Progenitor cell of endocrine pancreas (in vitro differentiated cells): ENCODE data around the gene BZW1. TPM values are rescaled to one million over a fixed set of nuclear protein-coding genes. Genes with fewer than 3 reads are reported as not detected.

ENCODE experiments used
- DNase-seq: peaks from one replicate; pipeline ENCODE4 v3.0.0; 2021; ENCODE audit warnings: low spot score; ENCODE audit not compliant: unreplicated experiment
- H3K27ac Mint-ChIP-seq: 2 replicates; pipeline ENCODE4 v1.8.0; 2021; ENCODE audit warnings: mild to moderate bottlenecking, moderate library complexity, mixed read lengths
- H3K27me3 Mint-ChIP-seq: 2 replicates; pipeline ENCODE4 v1.8.0; 2021; ENCODE audit warnings: mixed read lengths
- H3K36me3 Mint-ChIP-seq: 2 replicates; pipeline ENCODE4 v1.8.0; 2022; ENCODE audit warnings: mixed read lengths; ENCODE audit not compliant: insufficient read depth
- H3K4me1 Mint-ChIP-seq: 2 replicates; pipeline ENCODE4 v1.8.0; 2021; ENCODE audit warnings: low read depth, mixed read lengths
- H3K4me3 Mint-ChIP-seq: 2 replicates; pipeline ENCODE4 v1.8.0; 2021; ENCODE audit warnings: low read depth, mild to moderate bottlenecking, moderate library complexity, mixed read lengths
- H3K9me3 Mint-ChIP-seq: 2 replicates; pipeline ENCODE4 v1.8.0; 2021; ENCODE audit warnings: low read depth, mixed read lengths
- total RNA-seq: library from RNA; stranded (reverse); gene quantifications from 2 replicates; pipeline ENCODE4 v1.2.1, GENCODE V29; 2021
- TF ChIP-seq, protein P1 (sequence below): fragments of 200-600 bp; sonication (generic); IDR thresholded peaks from one replicate; pipeline ENCODE4 v1.5.0; 2021; ENCODE audit warnings: antibody characterized with exemption, mild to moderate bottlenecking; ENCODE audit not compliant: unreplicated experiment

BZW1 gene
- total RNA-seq, 1 donor from 2014 or later = 246 TPM

DNA sequence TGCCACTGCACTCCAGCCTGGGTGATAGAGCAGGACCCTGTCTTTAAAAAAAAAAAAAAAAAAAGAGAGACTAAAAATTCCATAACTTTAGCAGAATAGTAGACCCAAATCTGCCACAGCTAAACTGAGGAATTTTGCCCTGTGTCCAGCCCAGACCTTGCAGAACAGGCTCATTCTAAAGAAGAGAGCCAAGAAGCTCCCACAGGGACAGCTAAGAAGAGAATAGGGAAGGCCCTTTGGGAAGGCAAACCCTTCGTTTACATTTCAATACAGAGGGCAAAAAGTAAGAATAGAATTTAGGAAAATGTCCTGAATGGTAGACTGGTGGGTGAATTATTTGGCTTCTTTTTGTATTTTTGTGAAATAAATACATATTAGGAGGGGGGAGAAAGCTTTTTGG, 21.5 kb upstream of the BZW1 start:
- no peaks in the 10 kb centered on the region for H3K36me3 Mint-ChIP-seq
- H3K4me1 Mint-ChIP-seq = peaks cover 30% of the 10 kb centered on the region
- no peak overlapping the region for H3K4me3 Mint-ChIP-seq
- H3K9me3 Mint-ChIP-seq = no peaks in the 10 kb centered on the region
- H3K27ac Mint-ChIP-seq = no peak overlapping the region
- TF ChIP-seq, protein P1, sequence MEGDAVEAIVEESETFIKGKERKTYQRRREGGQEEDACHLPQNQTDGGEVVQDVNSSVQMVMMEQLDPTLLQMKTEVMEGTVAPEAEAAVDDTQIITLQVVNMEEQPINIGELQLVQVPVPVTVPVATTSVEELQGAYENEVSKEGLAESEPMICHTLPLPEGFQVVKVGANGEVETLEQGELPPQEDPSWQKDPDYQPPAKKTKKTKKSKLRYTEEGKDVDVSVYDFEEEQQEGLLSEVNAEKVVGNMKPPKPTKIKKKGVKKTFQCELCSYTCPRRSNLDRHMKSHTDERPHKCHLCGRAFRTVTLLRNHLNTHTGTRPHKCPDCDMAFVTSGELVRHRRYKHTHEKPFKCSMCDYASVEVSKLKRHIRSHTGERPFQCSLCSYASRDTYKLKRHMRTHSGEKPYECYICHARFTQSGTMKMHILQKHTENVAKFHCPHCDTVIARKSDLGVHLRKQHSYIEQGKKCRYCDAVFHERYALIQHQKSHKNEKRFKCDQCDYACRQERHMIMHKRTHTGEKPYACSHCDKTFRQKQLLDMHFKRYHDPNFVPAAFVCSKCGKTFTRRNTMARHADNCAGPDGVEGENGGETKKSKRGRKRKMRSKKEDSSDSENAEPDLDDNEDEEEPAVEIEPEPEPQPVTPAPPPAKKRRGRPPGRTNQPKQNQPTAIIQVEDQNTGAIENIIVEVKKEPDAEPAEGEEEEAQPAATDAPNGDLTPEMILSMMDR = no peak
- H3K27me3 Mint-ChIP-seq = peaks cover 5% of the 10 kb centered on the region
- no peak for DNase-seq

DNA sequence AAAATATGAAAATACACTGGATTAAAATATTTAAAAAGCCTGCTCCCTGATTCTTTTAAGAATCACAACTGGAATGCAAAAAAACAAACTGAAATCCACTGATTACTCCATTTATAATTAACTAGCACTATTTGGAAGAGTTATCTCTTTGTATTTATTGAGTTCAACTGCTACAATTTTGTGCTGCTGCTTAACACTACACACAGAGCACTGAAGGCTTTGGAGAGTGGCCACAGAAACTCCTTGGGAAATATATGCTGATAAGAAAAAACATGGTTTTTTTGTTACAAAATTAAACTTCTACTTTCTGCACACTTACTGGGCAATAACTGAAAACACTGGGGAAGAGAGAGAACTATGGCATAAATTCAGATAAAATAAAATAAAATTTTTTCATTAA, 19.8 kb upstream of the BZW1 start:
- Mint-ChIP-seq H3K4me1 (peaks cover 28% of the 10 kb centered on the region), H3K9me3 (no peaks in the 10 kb centered on the region), H3K4me3 (no peak overlapping the region), H3K27me3 (peaks cover 5% of the 10 kb centered on the region), H3K27ac (no peak overlapping the region), H3K36me3 (no peaks in the 10 kb centered on the region)
- no peak for DNase-seq
- TF ChIP-seq, protein P1 = no peak

DNA sequence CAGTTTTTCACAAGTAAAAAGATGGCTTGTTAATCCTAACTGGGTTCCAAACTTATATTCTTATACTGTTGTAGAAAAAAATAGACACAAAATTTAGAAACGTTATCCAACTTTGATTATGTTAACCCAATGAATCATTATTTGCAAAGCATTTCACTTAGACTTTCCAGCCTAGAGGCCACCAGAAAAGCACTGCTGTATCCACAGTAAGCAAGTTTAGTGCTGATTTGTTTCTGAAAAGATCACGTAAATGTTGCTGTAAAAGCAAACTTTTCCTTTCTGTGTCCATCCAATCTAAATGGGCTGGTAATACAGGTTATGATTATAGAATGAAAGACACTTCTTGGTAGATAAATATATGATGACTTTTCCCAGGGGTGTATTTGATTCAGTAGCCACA, 17.6 kb upstream of the BZW1 start:
- H3K27me3 Mint-ChIP-seq = no peaks in the 10 kb centered on the region
- H3K4me3 Mint-ChIP-seq = no peak overlapping the region
- TF ChIP-seq, protein P1 = no peak
- peaks cover 31% of the 10 kb centered on the region for H3K4me1 Mint-ChIP-seq
- H3K36me3 Mint-ChIP-seq = no peaks in the 10 kb centered on the region
- H3K27ac Mint-ChIP-seq = no peak overlapping the region
- H3K9me3 Mint-ChIP-seq = no peaks in the 10 kb centered on the region
- DNase-seq = no peak

DNA sequence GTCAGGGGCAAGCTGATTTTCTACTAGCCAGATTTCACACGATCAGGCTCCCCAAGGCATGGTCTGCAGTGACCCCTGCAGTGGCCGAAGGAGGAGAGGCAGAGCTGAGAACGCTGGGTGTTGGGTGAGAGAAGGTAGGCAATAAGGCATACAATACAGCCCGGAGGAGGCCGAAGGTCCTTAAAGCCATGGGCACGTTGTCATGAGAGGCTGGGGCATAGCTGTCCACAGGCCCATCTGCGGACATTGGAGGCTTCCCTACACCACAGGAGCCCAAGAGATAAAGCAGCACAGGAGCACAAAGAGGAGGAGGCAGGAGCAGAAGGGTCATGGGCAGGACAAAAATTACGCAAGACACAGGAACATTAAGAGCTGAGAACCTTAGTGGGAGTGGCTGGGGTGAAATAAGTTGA, 16.7 kb upstream of the BZW1 start:
- Mint-ChIP-seq H3K27ac (no peak overlapping the region), H3K27me3 (no peaks in the 10 kb centered on the region), H3K36me3 (no peaks in the 10 kb centered on the region), H3K9me3 (no peaks in the 10 kb centered on the region), H3K4me1 (peaks cover 31% of the 10 kb centered on the region), H3K4me3 (no peak overlapping the region)
- TF ChIP-seq, protein P1 = no peak
- no peak for DNase-seq

DNA sequence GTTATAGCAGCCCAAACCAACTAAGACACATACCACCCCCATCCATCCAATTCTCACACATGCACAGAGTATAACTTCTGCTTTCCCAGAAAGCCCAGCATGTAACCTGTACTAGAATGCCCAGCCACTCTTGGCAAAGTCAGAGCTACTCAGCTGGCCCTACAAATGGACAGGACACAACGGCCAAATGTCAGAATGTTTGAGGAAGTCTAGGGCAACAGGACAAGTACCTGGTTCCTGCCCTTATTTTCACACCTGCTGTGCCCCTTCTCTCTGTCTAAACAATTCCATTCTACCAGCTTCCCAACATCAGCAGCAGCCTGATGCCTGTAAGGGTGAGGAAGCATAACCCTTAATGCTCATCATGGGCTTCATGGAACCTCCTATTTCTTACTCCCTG, 15.1 kb upstream of the BZW1 start:
- no peak for DNase-seq
- TF ChIP-seq, protein P1 = no peak
- Mint-ChIP-seq H3K27me3 (no peaks in the 10 kb centered on the region), H3K4me1 (peaks cover 18% of the 10 kb centered on the region), H3K9me3 (peaks cover 2% of the 10 kb centered on the region), H3K27ac (no peak overlapping the region), H3K36me3 (peaks cover 1% of the 10 kb centered on the region), H3K4me3 (no peak overlapping the region)
